Right cardiac atrium (tissue), 5 donors: ENCODE results near the gene TNKS1BP1. TPM values are rescaled to one million over a fixed set of nuclear protein-coding genes. Genes with fewer than 3 reads are reported as not detected.

ENCODE experiments used
- ATAC-seq, 2 donors: fragments of 200-7000 bp; cut with Tn5 transposase; one replicate each; pipeline versions ENCODE4 v1.8.0 to v1.9.1; 2020; ENCODE audit warnings: moderate library complexity in 2 of 2, mild to moderate bottlenecking in 1 of 2
- DNase-seq, 3 donors: peaks; one replicate each; pipeline ENCODE4 v3.0.0-alpha.2; 2020
- H3K27ac ChIP-seq: one replicate; pipeline ENCODE4 v1.5.1; 2013; ENCODE audit warnings: mild to moderate bottlenecking, low read length, control low read depth, moderate library complexity
- H3K27me3 ChIP-seq: one replicate; pipeline ENCODE4 v1.6.1; 2013; ENCODE audit not compliant: control insufficient read depth, insufficient read depth
- H3K4me1 ChIP-seq: one replicate; pipeline ENCODE4 v1.6.1; 2013; ENCODE audit warnings: low read length; ENCODE audit not compliant: control insufficient read depth, insufficient read depth
- H3K4me3 ChIP-seq: one replicate; pipeline ENCODE4 v1.5.1; 2013; ENCODE audit warnings: low read length, control low read depth
- H3K9me3 ChIP-seq: one replicate; pipeline ENCODE4 v1.6.1; 2013; ENCODE audit warnings: low read length; ENCODE audit not compliant: control insufficient read depth
- WGBS: extraction: QIAGEN DNeasy Blood & Tissue Kit; methylation state at CpG from one replicate; pipeline ENCODE4 v1.1.7; 2013; 5-methylcytosine and 5-hydroxymethylcytosine counted together
- intact Hi-C, 4 donors: fragments of 100-400 bp; cut with DNase I; formaldehyde crosslinking; loops; one replicate each; pipeline versions ENCODE4 v1.11.0 to v1.14.0; 2022 to 2023
- long read RNA-seq, 4 donors: library from polyadenylated mRNA; unstranded; transcript quantifications; one replicate each; pipeline ENCODE4 v2.0.0, GENCODE V29; 2020 to 2021
- polyA plus RNA-seq: library from polyadenylated mRNA; stranded (reverse); fragments of 200-250 nt; gene quantifications from one replicate; pipeline ENCODE4 v1.2.3, GENCODE V29; 2013
- total RNA-seq, 4 donors: library from RNA; stranded (reverse); fragmentation: NEBNext Ultra II Directional; extraction: Animal tissue kit (Norgen Biotek cat#: 25700); gene quantifications; one replicate each; pipeline ENCODE4 v1.2.1, GENCODE V29; 2021
- donor health status: healthy with polysubstance abuse.
- donor health status: DM: no; HTN: yes; CAD: no.
- donor health status: DM: no; HTN: no; CAD: no.
- donor health status: DM: no; HTN: yes; CAD: no; lungs with severe emphysema.
- donor health status: DM: yes; HTN: yes; CAD: no.

The TNKS1BP1 gene, protein sequence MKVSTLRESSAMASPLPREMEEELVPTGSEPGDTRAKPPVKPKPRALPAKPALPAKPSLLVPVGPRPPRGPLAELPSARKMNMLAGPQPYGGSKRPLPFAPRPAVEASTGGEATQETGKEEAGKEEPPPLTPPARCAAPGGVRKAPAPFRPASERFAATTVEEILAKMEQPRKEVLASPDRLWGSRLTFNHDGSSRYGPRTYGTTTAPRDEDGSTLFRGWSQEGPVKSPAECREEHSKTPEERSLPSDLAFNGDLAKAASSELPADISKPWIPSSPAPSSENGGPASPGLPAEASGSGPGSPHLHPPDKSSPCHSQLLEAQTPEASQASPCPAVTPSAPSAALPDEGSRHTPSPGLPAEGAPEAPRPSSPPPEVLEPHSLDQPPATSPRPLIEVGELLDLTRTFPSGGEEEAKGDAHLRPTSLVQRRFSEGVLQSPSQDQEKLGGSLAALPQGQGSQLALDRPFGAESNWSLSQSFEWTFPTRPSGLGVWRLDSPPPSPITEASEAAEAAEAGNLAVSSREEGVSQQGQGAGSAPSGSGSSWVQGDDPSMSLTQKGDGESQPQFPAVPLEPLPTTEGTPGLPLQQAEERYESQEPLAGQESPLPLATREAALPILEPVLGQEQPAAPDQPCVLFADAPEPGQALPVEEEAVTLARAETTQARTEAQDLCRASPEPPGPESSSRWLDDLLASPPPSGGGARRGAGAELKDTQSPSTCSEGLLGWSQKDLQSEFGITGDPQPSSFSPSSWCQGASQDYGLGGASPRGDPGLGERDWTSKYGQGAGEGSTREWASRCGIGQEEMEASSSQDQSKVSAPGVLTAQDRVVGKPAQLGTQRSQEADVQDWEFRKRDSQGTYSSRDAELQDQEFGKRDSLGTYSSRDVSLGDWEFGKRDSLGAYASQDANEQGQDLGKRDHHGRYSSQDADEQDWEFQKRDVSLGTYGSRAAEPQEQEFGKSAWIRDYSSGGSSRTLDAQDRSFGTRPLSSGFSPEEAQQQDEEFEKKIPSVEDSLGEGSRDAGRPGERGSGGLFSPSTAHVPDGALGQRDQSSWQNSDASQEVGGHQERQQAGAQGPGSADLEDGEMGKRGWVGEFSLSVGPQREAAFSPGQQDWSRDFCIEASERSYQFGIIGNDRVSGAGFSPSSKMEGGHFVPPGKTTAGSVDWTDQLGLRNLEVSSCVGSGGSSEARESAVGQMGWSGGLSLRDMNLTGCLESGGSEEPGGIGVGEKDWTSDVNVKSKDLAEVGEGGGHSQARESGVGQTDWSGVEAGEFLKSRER (N-terminal part only)
- total RNA-seq (10 to 100 TPM; 45.8 to 77.1 (median 55.3) TPM), polyA plus RNA-seq (52.0 TPM)
- long read RNA-seq, donor 1, full-length matches to known transcripts = 20 of 57 reads
- long read RNA-seq, donor 1, partial matches to known transcripts = 31 of 57 reads
- long read RNA-seq, donor 1, other reads (novel, unspliced or antisense) = 6 of 57 reads
- long read RNA-seq, donor 2, full-length matches to known transcripts = 15 of 39 reads
- long read RNA-seq, donor 2, partial matches to known transcripts = 18 of 39 reads
- long read RNA-seq, donor 2, other reads (novel, unspliced or antisense) = 6 of 39 reads
- long read RNA-seq, donor 3, full-length matches to known transcripts = 10 of 104 reads
- long read RNA-seq, donor 3, partial matches to known transcripts = 85 of 104 reads
- long read RNA-seq, donor 3, other reads (novel, unspliced or antisense) = 9 of 104 reads
- long read RNA-seq, donor 4, full-length matches to known transcripts = 22 of 42 reads
- long read RNA-seq, donor 4, partial matches to known transcripts = 14 of 42 reads
- long read RNA-seq, donor 4, other reads (novel, unspliced or antisense) = 6 of 42 reads

DNA sequence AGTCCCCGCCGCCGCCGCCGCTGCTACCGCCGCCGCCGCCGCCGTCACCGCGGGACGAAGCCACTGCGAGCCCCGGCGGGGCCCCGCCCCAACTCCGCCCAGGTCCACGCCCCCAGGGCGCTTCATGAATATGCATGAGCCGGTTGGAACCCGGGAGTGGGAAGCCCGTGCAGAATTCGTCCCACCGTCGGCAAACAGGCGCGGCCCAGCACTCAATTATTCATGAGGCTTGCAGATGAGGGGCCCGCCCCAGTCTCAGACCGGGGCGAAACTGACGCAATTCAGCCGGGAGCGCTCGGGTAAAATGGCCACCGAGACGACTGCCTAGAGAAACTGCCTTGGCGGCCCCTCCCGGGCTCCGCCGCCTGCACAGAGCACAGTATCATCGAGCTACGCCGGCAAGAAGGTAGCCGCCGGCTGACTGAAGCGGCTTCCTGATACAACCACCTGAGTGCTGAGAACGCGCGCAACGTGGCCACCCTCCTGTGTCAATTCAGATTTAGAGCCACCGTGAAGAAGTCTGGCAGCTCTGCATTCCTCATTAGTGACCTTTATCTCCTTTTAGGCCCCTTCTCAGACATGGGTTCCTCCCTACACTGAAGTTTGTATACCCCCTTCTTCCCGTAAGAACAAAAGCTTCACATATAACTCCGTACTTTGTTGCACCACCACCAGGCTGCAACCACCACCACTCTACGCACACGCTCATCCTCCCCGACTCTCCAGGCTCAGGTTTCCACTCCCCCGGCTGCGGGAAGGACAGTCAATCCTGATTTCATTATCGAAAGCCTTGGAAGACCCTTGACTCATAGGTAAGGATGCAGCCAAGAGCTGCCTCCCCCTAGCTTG lies at the start of gene TNKS1BP1:
TNKS1BP1 (minus strand) TSS at position 67 of the 849 bp plus-strand sequence. CDS start 3,067 bp downstream, outside the sequence.
- Histone ChIP-seq H3K27ac (peak within 1 kb of the TSS; percentile 97), H3K4me1 (peaks cover 14% of the 10 kb centered on the region), H3K9me3 (no peaks in the 10 kb centered on the region), H3K27me3 (no peaks in the 10 kb centered on the region), H3K4me3 (peak within 1 kb of the TSS; percentile 97)
- DNase-seq (peak; percentile 98 to 99 (median 99)), ATAC-seq (peak; percentile 87)
- WGBS = 1% methylated on average over 61 of the region's 61 CpGs
- intact Hi-C loops = no loop called here

DNA sequence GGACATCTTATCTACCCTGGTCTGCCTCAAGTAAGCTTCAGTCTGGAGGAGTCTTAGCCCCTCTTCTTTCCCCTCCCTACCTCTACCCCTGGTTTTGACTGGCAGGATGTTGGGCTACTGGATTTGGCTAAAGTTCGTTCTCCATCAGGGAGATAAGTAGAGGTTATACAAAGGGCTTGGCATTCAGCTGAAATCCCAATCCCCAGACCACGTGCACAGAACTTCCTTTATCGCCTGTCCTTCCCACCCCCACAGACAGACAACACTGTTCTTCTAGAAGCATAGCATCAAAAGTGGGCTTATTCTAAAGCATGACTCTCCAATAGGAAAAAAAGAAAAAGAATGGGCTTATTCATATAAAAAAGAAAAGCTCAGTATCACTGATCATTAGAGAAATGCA lies 48.4 kb upstream of the TNKS1BP1 start:
- no peak overlapping the region for H3K4me3 ChIP-seq
- ATAC-seq (peak; percentile 51 to 70), DNase-seq (no peak)
- no peaks in the 10 kb centered on the region for H3K27me3 ChIP-seq
- intact Hi-C loops = no loop called here
- no peaks in the 10 kb centered on the region for H3K9me3 ChIP-seq
- H3K4me1 ChIP-seq = no peaks in the 10 kb centered on the region
- no peak overlapping the region for H3K27ac ChIP-seq
- 19% methylated on average over 3 of the region's 3 CpGs for WGBS

DNA sequence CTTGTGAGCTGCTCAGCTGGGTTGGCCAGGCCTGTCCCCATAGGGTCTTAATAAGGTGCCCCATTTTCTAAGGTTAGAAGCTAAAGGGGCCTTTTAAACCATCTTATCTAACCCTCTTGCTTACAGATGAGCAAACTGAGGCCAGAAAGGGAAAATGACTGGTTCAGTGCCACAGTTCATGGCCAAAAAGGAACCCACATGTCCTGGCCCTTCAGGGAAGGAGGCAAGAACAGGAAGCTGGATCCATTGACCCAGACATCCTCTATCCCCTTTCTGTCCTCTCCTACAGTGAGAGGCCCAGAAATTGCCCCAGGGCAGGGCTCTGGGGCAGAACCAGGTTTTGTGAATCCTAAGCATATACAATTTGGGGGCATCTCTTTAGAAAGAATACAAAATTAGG lies 46.2 kb upstream of the TNKS1BP1 start:
- no peaks in the 10 kb centered on the region for H3K9me3 ChIP-seq
- ATAC-seq (no peak), DNase-seq (no peak)
- no peaks in the 10 kb centered on the region for H3K27me3 ChIP-seq
- intact Hi-C loops = no loop called here
- no peak overlapping the region for H3K27ac ChIP-seq
- no peak overlapping the region for H3K4me3 ChIP-seq
- no peaks in the 10 kb centered on the region for H3K4me1 ChIP-seq

DNA sequence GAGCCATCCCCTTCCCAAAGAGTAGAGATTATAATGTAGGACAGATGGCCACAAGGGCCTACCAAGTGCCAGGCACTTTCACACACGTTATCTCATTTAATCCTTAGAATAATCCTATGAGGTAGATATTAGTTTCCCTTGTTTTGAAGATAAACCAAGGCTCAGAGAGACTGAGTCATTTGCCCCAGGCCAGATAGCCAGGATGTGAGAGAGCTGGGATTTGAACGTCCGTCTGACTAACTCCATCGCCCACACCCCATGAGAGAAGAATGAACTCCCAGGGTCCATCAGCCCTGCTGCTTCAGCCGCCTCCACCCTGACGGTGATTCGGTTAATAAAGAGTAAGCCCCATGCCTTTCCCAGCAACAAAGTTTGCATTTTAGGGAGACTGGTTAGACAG lies 45.5 kb upstream of the TNKS1BP1 start:
- no peak for DNase-seq
- Histone ChIP-seq H3K27ac (no peak overlapping the region), H3K4me3 (no peak overlapping the region), H3K4me1 (no peaks in the 10 kb centered on the region), H3K9me3 (no peaks in the 10 kb centered on the region), H3K27me3 (no peaks in the 10 kb centered on the region)
- intact Hi-C loops = no loop called here
- no peak for ATAC-seq
- 85% methylated on average over 7 of the region's 7 CpGs for WGBS

DNA sequence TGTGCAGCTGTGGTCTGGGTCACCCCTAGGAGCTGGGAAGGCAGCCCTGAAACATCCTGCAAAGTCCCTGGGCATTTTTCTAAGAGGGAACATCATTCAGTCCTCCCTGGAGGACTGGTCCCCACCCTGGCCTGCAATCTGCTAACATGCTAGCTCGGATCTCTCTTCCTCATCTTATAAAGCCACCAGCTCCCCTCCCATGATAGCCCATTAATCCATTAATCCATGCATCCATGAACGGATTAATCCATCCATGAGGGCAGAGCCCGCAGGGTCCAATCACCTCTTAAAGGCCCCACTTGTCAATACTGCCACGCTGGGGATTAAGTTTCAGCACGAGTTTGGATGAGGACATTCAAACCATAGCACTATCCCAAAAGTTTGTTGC lies 44.1 kb upstream of the TNKS1BP1 start:
- 78% methylated on average over 5 of the region's 5 CpGs for WGBS
- Histone ChIP-seq H3K4me1 (no peaks in the 10 kb centered on the region), H3K9me3 (no peaks in the 10 kb centered on the region), H3K4me3 (no peak overlapping the region), H3K27me3 (no peaks in the 10 kb centered on the region), H3K27ac (no peak overlapping the region)
- no peak for ATAC-seq
- no peak for DNase-seq
- intact Hi-C loops = no loop called here

DNA sequence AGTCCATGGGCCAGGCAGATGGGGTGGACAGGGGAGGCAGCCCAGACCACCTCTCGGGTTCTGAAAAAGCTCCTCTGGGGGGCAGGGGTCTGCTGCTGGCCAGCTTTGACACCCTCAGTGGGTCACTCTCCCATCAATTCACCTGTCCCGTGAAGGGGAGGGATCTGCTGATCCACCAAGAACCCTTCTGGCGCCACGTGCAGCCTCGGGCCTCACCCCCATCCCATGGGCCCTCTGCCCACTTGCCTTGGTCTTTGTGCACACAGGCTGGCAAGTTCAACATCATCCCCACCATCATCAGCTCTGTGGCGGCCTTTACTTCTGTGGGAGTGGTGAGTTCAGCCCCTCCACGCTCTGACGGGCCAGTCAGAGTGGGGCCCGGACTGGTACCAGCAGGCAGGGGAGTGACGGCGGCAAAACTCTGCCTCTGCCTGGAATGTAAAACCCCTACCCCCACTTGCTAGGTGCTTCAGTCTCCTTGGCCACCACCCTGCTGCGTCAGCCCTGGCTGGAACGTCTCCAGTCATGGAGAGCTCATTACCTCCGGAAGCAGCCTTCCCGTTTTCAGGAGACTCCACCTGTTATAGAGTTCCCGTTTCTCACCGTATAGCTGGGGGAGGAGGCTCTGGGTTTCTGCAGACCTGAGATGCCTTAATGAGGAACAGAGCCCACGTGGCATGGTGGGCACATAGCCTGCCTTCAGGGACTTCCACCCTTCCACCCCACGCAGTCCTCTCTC lies 43.5 kb upstream of the TNKS1BP1 start:
- ATAC-seq (no peak), DNase-seq (no peak)
- H3K4me3 ChIP-seq = no peak overlapping the region
- intact Hi-C loops = no loop called here
- WGBS = 63% methylated on average over 19 of the region's 19 CpGs
- H3K27me3 ChIP-seq = no peaks in the 10 kb centered on the region
- no peaks in the 10 kb centered on the region for H3K9me3 ChIP-seq
- H3K4me1 ChIP-seq = no peaks in the 10 kb centered on the region
- no peak overlapping the region for H3K27ac ChIP-seq

DNA sequence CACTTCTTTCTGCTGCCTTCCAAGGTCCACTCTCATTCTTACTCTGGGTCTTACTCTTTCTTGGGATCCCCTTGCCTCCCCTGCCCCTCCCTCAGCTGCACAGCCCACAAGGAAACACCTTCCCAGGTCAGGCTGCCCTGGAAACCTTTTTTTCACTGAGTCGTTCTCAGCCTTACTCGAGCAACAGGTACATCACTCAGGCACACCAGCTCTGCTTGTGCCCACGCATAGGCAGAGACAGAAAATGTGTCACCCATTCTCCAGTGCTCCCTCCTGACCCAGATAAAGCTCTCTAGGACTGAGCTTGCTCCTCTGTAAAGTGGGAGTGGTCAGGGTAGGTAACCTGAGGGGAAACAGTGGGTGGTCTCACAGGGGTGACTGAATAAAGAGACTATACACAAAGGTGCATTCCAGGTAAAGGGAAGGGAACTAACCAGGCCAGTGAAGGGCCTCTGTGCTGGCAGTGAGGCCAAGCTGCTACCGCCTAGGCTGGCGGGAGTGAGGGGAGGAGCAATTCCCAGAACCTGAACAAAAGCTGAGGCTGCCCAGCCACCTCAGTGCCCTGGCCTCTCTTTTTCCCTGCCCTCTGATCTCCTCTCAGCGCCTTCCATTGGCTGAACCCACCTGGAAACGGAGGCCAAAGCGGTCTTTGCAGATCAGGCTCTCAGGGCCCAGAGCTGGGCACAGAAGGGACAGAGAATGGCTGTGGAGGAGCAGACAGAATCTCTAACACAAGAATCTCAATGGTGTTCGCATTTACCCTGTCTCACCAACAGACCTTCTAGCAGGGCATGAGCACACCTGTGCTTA lies 40.3 kb upstream of the TNKS1BP1 start:
- intact Hi-C loops = no loop called here

DNA sequence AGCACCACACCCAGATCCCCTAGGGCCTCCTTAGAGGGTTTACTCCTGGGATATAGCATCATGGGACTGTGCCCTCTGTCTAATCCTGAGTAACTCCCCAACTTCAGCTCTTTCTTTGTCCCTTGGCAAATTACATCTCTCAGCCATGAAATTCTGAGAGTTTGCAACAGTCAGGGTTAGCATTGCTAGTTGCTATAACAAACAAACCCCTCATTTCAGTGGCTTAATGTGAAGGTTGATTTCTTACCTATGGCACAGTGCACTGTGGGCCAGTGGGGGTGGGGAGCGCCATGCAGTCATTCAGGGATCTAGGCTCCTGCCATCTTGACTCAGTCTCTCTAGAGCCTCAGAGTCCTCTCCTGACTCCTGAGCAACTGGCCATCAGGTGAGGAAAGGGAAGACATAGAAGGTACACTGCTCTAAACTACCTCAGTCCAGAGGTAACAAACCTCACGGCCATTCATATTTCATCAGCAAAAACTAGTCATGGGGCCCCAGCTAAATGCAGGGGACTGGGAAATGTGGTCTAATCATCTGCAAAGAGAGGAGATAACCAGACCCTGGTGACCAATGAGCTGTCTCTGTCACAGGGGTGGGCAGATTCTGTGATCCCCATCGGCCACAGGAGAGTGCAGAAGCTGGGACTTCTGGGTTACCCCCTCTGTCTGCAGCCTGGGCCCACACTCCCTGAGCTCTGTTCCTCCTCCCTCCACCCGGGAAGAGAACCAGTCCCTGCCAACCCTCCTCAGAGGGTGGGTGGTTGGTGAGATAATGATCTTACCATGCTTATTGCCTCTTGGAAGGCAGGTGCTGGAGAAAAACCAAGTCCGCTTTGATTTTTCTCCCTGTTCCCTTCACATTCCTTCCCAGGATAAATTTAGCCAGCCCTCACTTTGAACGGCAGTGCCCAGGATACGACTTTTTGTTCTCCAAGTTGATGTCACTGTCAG lies 38.7 kb upstream of the TNKS1BP1 start:
- WGBS = 57% methylated on average over 7 of the region's 7 CpGs
- Histone ChIP-seq H3K27me3 (no peaks in the 10 kb centered on the region), H3K27ac (no peak overlapping the region), H3K4me1 (no peaks in the 10 kb centered on the region), H3K9me3 (no peaks in the 10 kb centered on the region), H3K4me3 (no peak overlapping the region)
- DNase-seq = no peak
- intact Hi-C loops = no loop called here
- ATAC-seq = no peak

More for the DNA sequence above, 40.3 kb upstream of the TNKS1BP1 start:
- DNase-seq = no peak
- 81% methylated on average over 9 of the region's 9 CpGs for WGBS
- Histone ChIP-seq H3K27ac (no peak overlapping the region), H3K4me1 (no peaks in the 10 kb centered on the region), H3K4me3 (no peak overlapping the region), H3K27me3 (no peaks in the 10 kb centered on the region), H3K9me3 (no peaks in the 10 kb centered on the region)
- ATAC-seq = no peak
